GM21367 (cell line): ENCODE measurements around the gene NUP188.

Source experiments
- ATAC-seq: cut with Tn5 transposase; IDR thresholded peaks from one replicate; pipeline ENCODE4 v1.9.1; 2021; ENCODE audit not compliant: unreplicated experiment

Gene NUP188

GRCh38 chr9:128913048-128913900 is 34.2 kb upstream of the NUP188 start:
- ATAC-seq, result no peak

- ATAC-seq, result no peak
Observed at GRCh38 chr9:128913995-128914772, 33.3 kb upstream of the NUP188 start.

- no peak for ATAC-seq
Observed at GRCh38 chr9:128916204-128916603, 31.3 kb upstream of the NUP188 start.

GRCh38 chr9:128916745-128917144 is 30.8 kb upstream of the NUP188 start:
- no peak for ATAC-seq

- ATAC-seq, result no peak
Observed at GRCh38 chr9:128917151-128917849, 30.2 kb upstream of the NUP188 start.

- no peak for ATAC-seq
Observed at GRCh38 chr9:128918921-128919320, 28.6 kb upstream of the NUP188 start.

- ATAC-seq, result no peak
Observed at GRCh38 chr9:128919402-128920089, 28.0 kb upstream of the NUP188 start.

GRCh38 chr9:128920381-128921058 is 27.0 kb upstream of the NUP188 start, which contains the start of gene PHYHD1:
TSS of gene PHYHD1 (plus strand) at chr9:128920982. CDS start at chr9:128922324, 1,342 bp downstream.
- no peak for ATAC-seq

GRCh38 chr9:128921881-128922763 is 25.4 kb upstream of the NUP188 start:
- no peak for ATAC-seq

- ATAC-seq, result no peak
Observed at GRCh38 chr9:128923493-128923883, 24.0 kb upstream of the NUP188 start.

GRCh38 chr9:128927731-128928411 is 19.6 kb upstream of the NUP188 start:
- ATAC-seq, result no peak

GRCh38 chr9:128928624-128929023 is 18.9 kb upstream of the NUP188 start:
- ATAC-seq, result no peak

GRCh38 chr9:128929560-128929959 is 17.9 kb upstream of the NUP188 start:
- no peak for ATAC-seq

- no peak for ATAC-seq
Observed at GRCh38 chr9:128933731-128934130, 13.8 kb upstream of the NUP188 start.

GRCh38 chr9:128936171-128936865 is 11.2 kb upstream of the NUP188 start:
- no peak for ATAC-seq

- ATAC-seq, result no peak
Observed at GRCh38 chr9:128937310-128938165, 10.0 kb upstream of the NUP188 start.

GRCh38 chr9:128940271-128940921 is 7.1 kb upstream of the NUP188 start:
- no peak for ATAC-seq
